HG02642 (cell line): ENCODE results near the gene NSD1.
"Not testable (repeated sequence)": the region's sequence is repeated elsewhere in the genome, so short reads cannot be mapped to it uniquely, and the experiment has no call there.

Experiments
- ATAC-seq: cut with Tn5 transposase; IDR thresholded peaks from one replicate; pipeline ENCODE4 v1.9.1; 2021; ENCODE audit warnings: mild to moderate bottlenecking; ENCODE audit not compliant: unreplicated experiment, poor library complexity

NSD1 gene

GRCh38 chr5:177212242-177212641 is 78.7 kb downstream of the NSD1 start:
- ATAC-seq = no peak

GRCh38 chr5:177220576-177220975 is 87.0 kb downstream of the NSD1 start:
- no peak for ATAC-seq

- ATAC-seq = no peak
Measured at GRCh38 chr5:177222269-177222668, 88.7 kb downstream of the NSD1 start.

- no peak for ATAC-seq
Measured at GRCh38 chr5:177225798-177226197, 92.2 kb downstream of the NSD1 start.

- no peak for ATAC-seq
Measured at GRCh38 chr5:177226860-177227259, 93.3 kb downstream of the NSD1 start.

- no peak for ATAC-seq
Measured at GRCh38 chr5:177228751-177229150, 95.2 kb downstream of the NSD1 start.

GRCh38 chr5:177230660-177231059 is 97.1 kb downstream of the NSD1 start:
- ATAC-seq = no peak

GRCh38 chr5:177231479-177232250 is 98.1 kb downstream of the NSD1 start:
- ATAC-seq = no peak

- ATAC-seq = no peak
Measured at GRCh38 chr5:177232358-177232757, 98.8 kb downstream of the NSD1 start.

GRCh38 chr5:177232761-177233160 is 99.2 kb downstream of the NSD1 start:
- ATAC-seq = no peak

- ATAC-seq = no peak
Measured at GRCh38 chr5:177233206-177233605, 99.6 kb downstream of the NSD1 start.

- no peak for ATAC-seq
Measured at GRCh38 chr5:177233802-177234201, 100.2 kb downstream of the NSD1 start.

GRCh38 chr5:177234841-177235240 is 101.3 kb downstream of the NSD1 start:
- no peak for ATAC-seq

- ATAC-seq = no peak
Measured at GRCh38 chr5:177241768-177242167, 108.2 kb downstream of the NSD1 start.

- ATAC-seq = no peak
Measured at GRCh38 chr5:177242304-177242703, 108.7 kb downstream of the NSD1 start.

GRCh38 chr5:177249761-177250537 is 116.4 kb downstream of the NSD1 start:
- ATAC-seq = no peak

GRCh38 chr5:177253252-177253651 is 119.7 kb downstream of the NSD1 start:
- no peak for ATAC-seq

- ATAC-seq = no peak
Measured at GRCh38 chr5:177256296-177256695, 122.7 kb downstream of the NSD1 start.

GRCh38 chr5:177258711-177259110 is 125.1 kb downstream of the NSD1 start:
- ATAC-seq = not testable (repeated sequence)

- no peak for ATAC-seq
Measured at GRCh38 chr5:177260961-177261360, 127.4 kb downstream of the NSD1 start.

- ATAC-seq = no peak
Measured at GRCh38 chr5:177261510-177261909, 127.9 kb downstream of the NSD1 start.

GRCh38 chr5:177264178-177264577 is 130.6 kb downstream of the NSD1 start:
- ATAC-seq = no peak
